GM21447 (cell line): ENCODE results near the gene SGCD.

ENCODE experiments used
- ATAC-seq: cut with Tn5 transposase; IDR thresholded peaks from one replicate; pipeline ENCODE4 v1.9.1; 2021; ENCODE audit not compliant: unreplicated experiment

Gene SGCD

GRCh38 chr5:156400231-156400986, 73.4 kb downstream of the SGCD start:
- ATAC-seq: no peak

- peak; percentile 3 for ATAC-seq
These were observed 74.8 kb downstream of the SGCD start for GRCh38 chr5:156401804-156402203.

- peak; percentile 97 for ATAC-seq
These were observed 75.5 kb downstream of the SGCD start for GRCh38 chr5:156402387-156402921.

DNA sequence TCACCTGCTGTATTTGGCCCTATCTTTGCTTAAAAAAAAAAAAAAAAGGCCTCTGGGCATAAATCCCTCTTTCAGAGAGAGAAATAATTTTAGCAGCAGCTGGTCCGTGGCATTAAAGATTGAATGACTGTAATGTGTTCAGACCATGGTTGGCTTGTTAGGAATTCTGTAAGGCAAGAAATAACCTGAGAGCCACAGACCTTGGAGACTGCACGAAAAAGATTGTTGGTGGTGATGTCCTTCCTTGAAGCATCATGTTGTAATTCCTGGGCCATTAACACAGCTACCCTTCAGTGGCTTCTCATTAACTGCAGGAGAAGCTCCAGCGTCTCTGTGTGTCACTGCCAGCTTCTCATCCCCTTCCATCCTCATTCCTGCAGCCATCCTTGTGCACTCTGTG, 79.0 kb downstream of the SGCD start:
- no peak for ATAC-seq

DNA sequence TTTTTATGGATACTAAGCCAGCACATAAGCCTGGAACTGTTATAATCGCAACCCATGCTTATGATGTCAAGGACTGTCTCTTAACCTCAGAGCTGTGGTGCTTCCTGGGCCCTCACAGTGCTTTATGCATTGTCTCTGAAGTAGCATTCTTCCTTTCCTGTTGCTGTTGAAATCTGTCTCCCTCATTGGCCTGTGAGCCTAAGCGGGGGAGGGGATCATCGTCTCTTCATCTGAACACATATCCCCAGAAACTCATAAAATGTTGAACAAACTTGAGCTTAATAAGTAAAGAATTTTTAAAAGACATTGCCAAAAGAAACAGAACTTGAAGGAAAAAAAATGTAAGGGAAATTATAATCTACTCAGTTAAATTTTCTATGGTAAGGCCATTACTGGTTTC, 80.3 kb downstream of the SGCD start:
- ATAC-seq: no peak

GRCh38 chr5:156409834-156410233, 82.9 kb downstream of the SGCD start:
- no peak for ATAC-seq

DNA sequence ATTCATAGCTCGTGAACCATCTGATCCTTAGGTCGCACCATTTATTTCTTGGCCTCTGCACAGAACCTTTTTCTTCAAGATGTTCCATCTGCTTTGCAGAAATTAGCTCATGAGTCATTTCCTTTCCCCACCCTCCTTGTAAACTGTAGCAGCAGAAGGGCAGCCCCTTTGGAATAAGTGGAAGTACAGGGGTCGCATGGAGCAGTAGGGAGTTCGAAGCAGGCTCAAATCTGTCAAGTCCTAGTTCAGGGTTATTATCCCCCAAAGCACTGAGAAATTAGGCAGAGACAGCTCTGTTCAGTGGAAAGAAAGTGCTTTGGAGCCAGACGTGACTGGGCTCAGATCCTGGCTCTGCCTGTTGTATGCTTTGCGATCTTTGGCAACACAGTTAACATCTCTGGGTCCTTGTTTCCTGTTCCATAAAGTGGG, 84.2 kb downstream of the SGCD start:
- no peak for ATAC-seq

- ATAC-seq: no peak
These were observed 85.0 kb downstream of the SGCD start for GRCh38 chr5:156411957-156412356.

DNA sequence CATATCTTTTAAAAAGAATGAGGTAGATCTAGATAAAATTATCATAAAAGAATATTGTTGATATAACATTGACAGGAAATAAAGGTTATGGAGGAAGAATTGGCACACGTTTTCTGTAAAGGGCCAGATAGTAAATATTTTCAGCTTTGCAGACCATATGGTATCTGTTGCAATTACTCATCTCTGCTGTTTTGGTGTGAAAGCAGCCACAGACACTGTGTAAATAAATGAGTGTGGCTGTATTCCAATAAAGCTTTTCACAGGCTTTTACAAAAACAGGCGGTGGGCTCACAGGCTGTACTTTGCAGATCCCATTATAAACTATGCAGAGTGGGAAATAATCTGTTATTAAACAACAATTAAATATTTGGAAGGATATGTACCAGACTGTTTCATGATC, 87.4 kb downstream of the SGCD start:
- no peak for ATAC-seq

DNA sequence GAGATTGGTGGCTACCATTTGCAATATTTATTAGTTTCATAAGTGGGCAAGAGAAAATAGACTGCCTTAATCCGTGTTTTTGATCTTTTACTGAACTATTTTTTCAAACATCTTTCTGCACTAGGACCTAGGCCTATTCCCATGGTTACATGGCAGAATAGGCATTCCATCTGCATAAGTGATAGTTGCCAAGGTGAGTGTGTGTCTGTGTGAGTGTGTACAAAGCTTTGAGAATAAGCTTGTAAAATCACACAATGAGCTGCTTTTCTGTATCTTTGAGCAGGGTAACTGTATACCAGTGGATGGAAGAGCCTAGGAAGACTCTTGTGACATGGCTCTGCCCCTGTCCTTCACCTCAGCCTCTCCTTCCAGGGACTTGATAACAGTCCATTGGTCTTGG, 92.7 kb downstream of the SGCD start:
- no peak for ATAC-seq

DNA sequence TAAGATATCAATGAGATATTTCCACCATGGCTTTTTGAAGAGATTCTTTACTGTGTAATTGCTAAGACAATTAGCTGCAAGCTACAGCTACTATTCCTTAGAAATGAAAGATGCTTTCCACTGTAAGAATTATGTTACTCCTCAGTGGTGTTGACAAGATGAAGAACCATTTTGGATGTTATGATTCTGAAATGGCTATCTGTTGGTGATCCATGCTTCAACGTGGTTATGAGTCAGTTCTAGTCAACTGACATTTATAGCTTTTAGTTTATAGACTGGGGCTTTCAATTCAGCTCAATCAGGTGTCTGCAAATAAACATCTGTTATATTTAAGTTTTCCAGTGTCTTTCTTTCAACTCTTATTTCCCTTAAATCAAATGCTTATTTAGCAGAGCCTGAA, 93.7 kb downstream of the SGCD start:
- no peak for ATAC-seq

GRCh38 chr5:156421798-156422197, 94.8 kb downstream of the SGCD start:
- no peak for ATAC-seq

GRCh38 chr5:156423597-156423996, 96.6 kb downstream of the SGCD start:
- ATAC-seq: no peak

DNA sequence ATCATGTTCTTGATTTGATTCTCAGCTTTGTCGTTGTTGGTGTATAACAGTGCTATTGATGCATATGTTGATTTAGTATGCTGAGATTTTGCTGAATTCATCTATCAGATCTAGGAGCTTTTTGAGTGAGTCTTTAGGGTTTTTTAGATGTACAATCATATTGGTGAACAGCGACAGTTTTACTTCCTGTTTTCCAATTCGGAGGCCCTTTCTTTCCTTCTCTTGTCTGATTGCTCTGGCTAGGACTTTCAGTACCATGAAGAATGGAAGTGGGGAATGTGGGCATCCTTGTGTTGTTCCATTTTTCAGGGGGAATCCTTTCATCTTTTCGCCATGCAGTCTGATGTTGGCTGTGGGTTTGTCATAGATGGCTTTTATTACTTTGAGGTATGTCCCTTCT, 100.4 kb downstream of the SGCD start:
- no peak for ATAC-seq

GRCh38 chr5:156431956-156432829, 105.2 kb downstream of the SGCD start:
- no peak for ATAC-seq

DNA sequence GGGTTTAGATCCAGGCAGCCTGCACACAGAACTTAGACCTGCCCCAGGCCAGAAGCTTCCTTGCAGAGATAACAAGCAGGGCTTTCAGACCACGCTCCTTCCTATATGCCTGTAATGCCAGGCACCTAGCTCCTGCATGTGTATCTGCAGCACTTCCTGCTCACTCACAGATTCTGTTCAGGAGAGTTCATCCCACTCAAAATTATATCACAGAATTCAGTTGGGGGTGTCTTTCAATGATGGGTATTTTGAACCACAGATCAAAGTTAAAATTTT, 105.8 kb downstream of the SGCD start:
- no peak for ATAC-seq

DNA sequence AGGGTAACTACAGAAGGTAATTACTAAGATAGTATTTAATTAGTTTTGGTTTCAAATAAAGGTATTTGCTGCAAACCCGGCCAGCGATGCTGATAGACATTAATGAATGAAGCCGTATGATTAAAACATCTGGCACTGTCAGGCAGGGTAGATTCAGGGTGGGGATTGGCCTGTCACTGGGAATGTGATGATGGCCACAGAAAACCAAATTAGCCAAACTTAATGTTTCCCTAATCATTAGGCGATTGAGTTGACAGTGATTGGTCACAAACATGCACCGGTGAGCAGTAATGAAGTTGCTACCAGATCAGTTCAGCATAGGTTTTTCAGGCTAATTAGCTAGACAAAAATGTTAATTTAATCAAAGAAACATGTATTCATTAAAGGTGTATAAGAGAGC, 107.5 kb downstream of the SGCD start:
- no peak for ATAC-seq

DNA sequence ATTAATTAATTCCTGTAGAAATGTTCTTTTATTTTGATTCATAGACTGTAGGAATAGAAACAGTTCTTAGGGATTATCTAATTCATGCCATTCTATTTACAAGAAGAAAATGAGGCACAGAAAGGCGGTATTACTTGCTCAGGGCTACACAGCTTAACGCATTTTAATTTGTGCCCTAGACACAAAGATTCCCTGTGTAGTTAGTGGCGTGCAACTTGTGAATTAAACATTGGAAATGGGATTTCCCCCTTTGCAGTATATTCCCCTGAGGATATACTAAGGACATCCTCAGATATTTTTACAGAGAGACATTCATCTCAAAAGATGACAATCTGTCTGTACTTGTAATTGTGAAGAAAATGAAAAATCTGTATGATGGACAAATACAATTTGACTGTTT, 108.1 kb downstream of the SGCD start:
- ATAC-seq: no peak

- no peak for ATAC-seq
These were observed 111.1 kb downstream of the SGCD start for GRCh38 chr5:156438076-156438475.

GRCh38 chr5:156444753-156445291, 117.9 kb downstream of the SGCD start:
- ATAC-seq: no peak

- ATAC-seq: no peak
These were observed 119.6 kb downstream of the SGCD start for GRCh38 chr5:156446526-156446925.

GRCh38 chr5:156450778-156451177, 123.8 kb downstream of the SGCD start:
- ATAC-seq: no peak
